ENCODE data around the gene PARD3.

GRCh38 chr10:34626158-34626880 lies 188.8 kb downstream of the PARD3 start:
- no peak for TF ChIP-seq CTCF (IDR thresholded peaks at IDR 0.05)
- TF ChIP-seq POLR2A (IDR thresholded peaks at IDR 0.05): no peak
